ENCODE measurements around the gene PDGFD.

DNA sequence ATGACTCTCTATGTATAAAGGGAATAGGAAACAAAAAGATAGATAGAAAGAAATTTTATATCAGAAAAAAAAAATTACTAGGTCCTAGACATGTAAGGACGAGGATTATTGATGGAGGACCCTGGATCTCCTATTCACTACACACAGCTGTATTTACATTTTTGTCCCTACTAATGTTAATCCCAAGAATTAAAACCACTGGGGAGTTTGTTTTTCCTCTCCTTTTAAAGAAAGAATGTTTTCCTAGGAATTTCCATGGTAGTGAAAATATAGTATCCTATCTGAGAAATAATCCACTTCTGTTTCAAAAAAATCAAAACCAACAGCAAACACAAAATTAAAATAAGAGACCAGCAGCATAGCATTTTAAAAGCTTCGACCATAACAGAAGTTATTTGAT is 41.1 kb downstream of the PDGFD start:
- TF ChIP-seq, protein P1, sequence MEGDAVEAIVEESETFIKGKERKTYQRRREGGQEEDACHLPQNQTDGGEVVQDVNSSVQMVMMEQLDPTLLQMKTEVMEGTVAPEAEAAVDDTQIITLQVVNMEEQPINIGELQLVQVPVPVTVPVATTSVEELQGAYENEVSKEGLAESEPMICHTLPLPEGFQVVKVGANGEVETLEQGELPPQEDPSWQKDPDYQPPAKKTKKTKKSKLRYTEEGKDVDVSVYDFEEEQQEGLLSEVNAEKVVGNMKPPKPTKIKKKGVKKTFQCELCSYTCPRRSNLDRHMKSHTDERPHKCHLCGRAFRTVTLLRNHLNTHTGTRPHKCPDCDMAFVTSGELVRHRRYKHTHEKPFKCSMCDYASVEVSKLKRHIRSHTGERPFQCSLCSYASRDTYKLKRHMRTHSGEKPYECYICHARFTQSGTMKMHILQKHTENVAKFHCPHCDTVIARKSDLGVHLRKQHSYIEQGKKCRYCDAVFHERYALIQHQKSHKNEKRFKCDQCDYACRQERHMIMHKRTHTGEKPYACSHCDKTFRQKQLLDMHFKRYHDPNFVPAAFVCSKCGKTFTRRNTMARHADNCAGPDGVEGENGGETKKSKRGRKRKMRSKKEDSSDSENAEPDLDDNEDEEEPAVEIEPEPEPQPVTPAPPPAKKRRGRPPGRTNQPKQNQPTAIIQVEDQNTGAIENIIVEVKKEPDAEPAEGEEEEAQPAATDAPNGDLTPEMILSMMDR (IDR thresholded peaks at IDR 0.05) = no peak
- TF ChIP-seq, protein P2, sequence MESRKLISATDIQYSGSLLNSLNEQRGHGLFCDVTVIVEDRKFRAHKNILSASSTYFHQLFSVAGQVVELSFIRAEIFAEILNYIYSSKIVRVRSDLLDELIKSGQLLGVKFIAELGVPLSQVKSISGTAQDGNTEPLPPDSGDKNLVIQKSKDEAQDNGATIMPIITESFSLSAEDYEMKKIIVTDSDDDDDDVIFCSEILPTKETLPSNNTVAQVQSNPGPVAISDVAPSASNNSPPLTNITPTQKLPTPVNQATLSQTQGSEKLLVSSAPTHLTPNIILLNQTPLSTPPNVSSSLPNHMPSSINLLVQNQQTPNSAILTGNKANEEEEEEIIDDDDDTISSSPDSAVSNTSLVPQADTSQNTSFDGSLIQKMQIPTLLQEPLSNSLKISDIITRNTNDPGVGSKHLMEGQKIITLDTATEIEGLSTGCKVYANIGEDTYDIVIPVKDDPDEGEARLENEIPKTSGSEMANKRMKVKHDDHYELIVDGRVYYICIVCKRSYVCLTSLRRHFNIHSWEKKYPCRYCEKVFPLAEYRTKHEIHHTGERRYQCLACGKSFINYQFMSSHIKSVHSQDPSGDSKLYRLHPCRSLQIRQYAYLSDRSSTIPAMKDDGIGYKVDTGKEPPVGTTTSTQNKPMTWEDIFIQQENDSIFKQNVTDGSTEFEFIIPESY (IDR thresholded peaks at IDR 0.05; ENCODE audit: borderline replicate concordance, low read depth) = no peak
